CMK (cell line): Measurements from ENCODE around the gene BTBD3.

ENCODE experiments used
- DNase-seq: peaks from one replicate; pipeline ENCODE4 v3.0.0-alpha.2; 2010; ENCODE audit warnings: low read depth

BTBD3 gene

DNA sequence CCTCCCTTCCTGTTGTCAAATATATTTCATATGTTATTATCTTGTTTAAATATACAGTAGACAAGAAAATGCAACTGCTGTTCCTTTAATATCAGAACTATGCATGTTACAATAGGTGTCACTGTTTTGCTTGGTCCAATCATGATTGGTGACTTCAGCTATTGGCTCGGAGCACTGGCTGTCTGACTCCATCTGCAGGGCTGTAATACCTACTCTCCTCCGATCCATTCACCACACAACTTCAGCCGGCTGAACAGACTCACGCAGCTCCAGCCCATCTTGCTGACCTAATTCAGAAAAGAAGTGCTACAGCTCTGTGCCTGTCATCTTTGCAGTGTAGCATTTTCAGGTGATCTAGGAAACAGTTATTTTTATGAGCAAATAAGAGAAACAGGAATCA, at the start of gene BTBD3:
Gene BTBD3, plus strand, starts transcription at position 231 of the 400 bp plus-strand sequence. CDS start 383 bp downstream, outside the sequence.
- no peak for DNase-seq

DNA sequence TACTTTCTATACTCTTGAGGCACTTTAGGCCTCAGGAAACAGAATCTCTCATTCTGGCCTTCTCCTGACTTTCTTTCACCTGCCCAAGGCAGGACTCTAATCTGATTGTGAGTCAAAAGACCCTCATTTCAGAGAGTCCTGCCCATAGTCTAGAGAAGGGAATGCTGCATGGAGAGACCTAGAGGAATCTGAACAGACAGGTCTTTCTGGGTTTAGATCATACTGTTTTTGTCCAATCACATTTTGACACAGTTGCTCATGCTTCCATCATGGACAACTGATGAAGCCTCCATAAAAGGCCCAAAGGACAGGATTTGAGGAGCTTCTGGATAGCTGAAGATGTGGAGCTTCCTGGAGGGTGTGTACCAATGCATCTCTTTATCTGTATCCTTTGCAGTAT, 48.1 kb upstream of the BTBD3 start:
- DNase-seq: no peak

DNA sequence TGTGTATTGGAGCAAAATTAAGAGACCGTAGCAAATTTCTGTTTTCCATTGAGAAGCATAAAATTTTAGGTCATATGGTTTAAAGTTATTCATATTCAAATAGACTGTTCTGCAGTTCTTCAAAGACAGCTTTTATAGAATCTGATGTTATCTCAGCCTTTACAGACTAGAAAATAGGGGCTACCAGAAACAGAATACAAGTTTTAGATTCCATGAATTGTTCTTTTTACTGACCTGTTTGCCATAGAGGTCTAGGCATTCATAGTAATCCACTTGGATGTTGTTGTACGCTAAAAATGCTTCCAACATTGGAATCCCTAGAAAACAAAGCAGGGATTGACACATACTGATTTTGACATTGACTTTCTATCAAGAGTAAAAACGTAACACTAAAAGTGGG, 47.3 kb upstream of the BTBD3 start:
- DNase-seq: no peak

DNA sequence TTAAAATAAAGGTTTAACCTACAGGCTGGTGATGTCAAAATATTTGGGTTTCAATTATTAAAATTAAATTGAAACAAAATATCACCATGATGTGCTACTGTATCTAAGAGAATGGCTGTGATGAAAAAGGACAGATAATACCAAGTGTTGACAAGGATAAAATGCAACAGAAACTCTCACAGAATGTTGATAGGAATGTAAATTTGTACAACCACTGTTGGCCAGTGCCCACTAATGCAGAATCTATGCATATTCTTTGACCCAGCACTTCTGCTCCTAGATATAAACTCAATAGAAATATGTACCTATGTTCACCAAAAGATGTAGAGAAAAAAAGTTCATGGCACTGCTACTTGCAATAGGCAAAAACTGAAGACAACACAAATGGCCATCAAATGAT, 41.1 kb upstream of the BTBD3 start:
- DNase-seq: no peak

DNA sequence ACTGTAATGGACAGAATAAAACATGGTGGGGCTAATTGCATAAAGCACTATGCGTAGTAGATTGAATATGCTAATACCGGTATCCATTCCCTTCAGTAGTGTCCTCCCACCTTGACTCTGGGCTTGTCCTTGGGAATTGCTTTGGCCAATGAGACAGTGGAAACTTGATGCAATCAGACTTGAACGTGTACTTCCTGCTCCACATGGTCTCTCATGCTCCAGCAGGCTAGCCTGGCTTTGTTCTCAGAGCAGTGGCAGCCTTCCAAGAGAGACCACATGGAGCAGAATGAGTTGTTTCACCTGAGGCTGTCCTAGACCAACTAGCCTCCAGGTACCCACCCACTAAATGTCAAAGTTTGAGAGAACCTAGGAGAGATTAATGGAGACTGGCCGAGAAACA, 37.0 kb upstream of the BTBD3 start:
- no peak for DNase-seq

DNA sequence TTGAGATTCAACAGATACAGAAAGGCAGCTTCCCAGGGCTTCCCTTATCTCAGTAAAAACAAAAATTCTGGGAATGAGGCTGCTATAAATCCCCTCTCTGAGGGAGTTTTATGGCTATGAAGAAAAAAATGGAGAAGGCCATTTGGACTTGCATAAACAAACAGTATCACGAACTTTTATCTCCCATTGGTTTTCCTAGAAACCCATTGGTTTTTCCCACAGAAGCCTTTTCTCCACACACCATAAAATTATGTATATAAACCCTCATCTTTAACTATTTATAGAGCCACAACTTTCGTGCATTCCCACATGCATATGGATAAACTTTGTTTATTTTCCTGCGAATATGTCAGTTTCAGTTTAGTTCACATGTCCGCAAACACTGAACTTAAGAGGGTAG, 36.2 kb upstream of the BTBD3 start:
- no peak for DNase-seq

DNA sequence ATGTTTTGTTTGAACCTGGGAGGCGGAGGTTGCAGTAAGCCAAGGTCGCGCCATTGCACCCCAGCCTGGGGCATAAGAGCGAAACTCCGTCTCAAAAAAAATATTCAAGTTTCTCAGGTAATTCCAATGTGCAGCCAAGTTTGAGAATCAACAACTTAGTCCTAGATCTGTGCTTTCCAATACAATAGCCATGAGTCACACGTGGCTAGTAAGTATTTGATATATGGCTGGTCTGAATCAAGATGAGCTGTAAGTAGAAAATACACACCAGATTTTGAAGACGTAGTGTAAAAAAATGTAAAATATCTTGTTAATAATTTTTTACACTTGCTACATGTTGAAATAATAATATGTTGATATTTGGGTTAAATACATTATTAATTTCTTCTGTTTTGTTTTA, 35.0 kb upstream of the BTBD3 start:
- DNase-seq: no peak

DNA sequence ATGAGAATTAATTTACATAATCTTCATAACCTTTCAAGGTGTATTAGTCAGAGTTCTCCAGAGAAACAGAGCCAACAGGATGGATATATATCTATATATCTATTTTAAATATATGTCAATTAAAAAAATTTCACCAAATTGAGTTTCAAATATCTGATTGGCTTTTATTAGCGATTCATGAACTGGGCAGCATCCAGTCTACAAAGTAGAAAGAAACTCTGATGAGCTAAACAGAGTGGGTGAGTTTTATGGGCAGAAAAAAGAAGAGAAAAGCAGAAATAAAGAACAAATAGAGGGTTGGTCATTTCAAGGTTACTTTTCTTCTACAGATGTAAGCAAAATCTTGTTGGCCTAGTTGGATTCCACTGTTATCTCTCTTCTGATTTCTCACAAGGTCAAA, 29.0 kb upstream of the BTBD3 start:
- DNase-seq: no peak

DNA sequence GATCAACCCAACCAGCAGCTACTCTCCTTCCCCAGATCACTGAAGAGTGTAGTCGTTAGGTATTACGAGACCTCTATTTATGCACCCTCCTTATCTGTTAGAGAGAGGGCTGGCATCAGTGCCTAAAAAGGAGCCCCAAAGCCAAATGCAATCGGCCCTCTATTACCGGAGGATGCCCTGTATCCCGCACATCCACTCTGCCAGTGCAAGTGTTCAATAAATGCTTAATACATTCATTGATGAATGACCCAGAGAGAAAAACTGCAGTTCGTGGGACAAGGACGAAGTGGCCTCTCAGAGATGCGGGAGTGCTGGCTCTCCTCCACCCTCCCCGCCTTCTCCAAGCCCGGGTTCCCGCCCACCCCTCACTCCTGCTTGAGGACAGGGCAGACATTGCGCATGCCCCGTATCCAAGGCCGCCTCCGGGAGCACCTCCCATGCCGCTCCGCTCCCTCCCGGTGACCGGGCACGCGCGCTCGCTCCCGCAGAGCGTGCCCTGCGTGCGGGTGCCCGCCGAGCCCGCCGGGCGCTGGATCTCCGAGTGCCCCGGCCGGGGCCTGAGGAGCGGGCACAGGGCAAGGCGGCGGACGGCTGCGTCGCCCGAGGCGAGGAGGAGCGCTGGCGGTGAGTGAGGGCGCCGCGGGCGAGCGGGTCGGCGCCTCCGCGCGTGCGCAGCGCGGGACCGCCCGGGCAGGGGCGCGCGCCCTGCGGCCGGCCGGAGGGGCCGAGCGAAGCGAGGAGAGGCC, 27.2 kb upstream of the BTBD3 start:
- peak; percentile 85 for DNase-seq

DNA sequence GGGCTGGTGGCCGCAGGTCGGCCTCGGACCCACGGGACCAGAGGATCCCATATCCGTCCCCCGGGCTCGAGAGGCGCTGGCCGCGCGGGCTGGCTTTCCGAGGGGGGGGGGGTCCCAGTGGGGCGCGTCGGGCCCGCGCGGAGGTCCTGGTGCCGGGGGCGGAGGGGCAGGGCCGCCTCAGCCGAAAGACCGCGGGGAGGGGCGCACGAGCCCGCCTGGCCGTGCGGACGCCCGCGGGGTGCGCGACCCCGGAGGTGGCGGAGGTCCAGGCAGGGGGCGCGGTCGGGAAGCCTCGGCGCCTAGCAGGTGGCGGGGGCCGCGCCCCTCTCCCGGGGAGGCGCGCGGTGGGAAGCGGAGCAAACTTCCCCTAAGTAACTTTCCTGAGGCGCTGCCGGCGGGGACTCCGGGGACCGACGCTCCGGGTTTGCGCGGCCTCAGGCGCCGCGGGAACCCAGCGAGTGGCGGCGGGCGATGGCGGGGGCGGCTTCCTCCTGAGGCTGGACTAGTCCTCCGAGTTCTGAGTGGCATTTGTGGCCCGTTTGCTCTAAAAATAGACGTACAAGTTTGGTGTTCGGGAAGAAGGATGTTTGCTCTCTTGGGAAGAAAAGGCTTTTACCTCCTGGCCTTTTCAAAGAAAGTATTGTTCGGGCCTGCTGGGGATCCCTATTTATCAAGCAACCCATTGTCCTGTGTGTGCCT, 26.5 kb upstream of the BTBD3 start:
- DNase-seq: peak; percentile 31

DNA sequence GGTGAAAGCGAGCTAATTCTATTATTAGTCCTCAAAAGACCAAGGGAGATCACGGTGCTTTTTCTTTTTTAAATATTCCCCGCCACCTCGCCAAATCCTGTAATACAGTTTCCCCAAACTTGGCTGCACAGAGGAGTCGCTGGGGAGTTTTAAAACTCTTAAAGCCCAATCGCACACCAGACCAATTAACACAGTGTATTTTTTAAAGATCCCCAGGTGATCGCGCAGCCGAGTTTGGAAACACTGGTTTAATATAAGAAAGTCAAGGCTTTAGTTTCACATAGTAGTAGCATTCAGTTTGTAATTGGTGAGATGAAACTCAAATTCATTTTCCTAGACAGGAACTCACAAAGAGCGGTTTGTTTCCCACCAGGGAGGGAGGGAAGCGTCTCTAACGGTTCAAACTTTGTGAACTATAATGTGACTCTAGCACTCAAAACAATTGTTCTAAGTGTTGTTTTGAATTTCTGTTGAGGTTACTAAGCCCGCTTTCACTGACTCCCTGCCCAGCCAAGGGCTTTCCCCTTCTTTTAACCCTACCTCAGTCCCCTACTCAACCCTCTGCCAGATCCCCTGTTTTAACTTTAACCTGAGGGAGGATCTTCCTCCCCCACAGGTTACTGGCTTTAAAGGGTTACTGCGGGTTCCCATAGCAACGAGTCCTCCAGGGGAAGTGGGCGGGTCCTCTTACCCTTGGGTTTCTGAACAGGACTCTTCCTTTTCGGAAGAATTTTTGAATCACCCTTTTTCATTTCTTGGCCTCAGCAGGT, 25.7 kb upstream of the BTBD3 start:
- peak; percentile 54 for DNase-seq

DNA sequence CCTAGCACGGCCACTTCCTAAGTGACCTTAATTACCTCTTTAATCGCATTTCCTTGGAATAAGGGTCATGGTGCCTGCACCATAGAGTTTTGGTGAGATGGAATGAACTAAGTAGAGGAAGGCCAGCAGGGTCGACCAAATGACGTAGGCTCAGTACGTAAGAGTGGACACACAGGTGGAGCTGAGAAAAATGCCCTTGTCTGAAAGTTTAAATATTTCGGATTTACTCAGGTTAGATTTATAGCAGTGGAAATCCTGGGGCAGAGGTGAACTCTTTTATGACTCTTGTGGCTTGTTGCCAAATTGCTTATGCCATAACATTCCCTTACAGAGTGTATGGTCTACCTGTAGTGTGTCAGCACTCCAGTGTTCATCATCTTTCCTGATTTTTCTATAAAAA, 23.6 kb upstream of the BTBD3 start:
- DNase-seq: no peak

DNA sequence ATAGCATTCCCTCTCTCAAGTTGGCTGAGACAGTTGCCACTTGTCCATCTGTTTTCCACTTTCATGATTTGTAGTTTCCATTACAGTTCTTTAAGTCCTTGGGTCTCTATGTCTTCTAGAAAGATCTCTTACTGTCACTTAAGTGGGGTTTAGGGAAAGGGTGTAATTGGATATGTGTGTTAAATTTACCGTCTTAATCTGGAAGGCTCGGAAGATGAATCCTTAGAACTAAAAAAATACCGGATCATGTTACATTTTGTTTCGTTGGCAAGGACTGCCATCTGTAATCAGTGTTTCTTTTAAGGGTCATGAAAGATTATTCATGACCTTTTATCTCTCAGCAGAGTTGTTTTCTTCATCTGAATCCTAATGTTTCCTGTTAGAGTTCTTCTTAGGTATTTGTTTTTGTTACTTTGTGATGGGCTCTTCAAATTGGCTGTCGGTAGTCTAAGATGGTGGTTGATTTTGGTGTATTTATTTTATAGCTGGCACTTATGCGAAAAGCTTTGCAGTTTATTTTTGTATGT, 21.8 kb upstream of the BTBD3 start:
- no peak for DNase-seq

DNA sequence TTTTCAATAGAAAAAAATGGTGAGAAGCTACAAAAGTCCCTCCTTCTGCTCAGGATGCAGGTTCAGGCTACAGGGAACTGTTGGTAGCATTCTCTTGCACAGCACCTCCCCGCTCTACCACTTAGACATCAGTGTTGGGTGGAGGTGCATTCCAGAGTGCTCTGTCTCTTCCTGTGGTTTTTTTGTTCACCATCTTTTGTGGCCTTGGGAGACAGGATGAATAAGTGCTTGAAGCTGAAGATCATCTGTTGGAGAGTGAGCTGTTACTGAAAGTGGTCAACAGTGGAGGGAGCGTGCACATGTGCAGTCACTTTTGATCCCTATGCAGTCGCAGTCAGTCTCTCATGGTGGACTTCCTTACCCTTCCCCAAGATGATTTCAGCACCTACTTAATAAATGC, 16.6 kb upstream of the BTBD3 start:
- no peak for DNase-seq

DNA sequence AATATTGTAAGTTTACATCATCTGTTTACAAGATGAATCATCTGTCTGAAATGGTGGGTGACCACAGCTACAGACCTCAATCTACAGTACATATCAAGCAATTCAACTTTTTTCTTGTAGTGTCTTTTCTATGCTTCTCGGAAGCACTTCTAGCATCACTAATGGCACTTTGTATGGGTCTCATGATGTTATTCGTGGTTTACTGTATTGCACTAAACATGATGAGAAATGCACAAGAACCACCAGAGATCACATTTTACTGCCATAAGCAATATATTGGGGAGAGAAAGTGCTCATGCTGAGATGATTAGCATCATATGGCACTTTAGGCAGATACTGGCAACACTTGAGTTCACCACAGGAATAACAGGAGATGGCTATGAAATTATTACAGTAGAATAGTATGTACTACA, 15.4 kb upstream of the BTBD3 start:
- DNase-seq: no peak

DNA sequence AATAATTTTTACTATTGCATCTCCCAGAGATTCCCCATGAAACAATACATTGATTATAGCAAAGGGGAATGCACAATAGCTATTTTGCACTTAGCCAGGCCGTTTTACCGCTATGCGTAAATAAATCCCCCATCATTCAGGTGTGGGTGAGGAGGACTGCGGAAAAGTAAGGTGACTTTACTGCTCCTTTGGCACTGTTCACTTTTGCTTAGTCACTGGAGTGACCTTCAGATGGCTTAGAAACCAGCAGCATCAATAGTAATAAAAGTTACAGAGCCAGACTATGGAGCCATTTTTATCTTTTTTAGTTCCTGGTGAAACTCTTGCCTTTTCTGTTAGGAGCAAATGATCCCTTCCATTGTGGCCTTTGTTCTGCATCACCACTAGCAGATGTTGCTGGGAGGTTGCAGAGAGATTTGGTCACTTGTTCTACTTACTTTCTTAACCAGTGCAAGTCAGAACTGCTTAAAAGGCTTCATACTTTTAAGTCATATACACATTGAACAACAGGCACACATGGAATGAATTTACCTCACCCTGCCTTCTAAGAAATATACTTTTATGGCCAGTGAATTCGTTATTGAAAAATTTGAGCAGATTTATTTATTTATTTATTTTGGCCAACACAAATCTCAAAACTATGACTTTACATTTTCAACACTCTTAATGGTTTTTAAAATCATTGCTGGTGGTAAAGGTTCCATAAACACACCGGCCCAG, 12.1 kb upstream of the BTBD3 start:
- no peak for DNase-seq

DNA sequence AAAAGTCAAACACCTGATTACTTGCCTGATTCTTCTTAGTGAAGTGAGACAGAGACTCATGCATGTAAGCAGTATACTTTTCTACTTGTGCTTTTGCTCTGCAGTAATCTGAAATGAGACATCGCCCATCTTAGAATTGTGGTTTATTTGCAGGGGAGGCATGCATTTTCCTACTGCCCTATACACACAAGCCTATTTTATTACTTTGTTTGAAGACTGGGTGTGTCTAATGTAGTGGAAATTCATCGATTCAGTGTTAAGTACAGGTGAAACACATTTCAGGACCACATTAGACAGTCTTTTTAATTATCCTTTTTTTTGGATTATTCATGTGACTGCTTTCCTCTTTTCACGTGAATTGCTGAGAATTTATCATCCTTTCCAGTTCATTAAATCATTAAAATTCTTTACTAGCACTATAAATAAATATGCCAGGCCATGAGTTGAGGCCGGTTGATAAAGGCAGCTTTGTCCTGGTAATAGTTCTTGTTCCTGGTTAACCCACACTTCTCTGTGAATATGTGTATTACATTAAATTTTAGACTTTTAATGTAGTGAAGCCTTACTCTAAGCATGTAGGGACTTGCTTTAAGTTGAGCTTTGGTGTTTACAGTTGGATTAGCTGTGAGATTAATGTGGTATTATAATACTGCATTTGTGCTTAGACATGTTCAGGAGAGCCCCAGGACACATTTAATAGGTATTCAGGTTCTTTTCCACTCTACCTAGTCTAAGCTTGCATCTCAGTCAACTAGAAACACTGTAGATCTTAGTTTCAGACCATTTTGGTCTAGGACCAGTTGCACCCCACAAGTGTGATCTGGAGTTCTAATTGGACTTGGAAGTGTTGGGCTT, 10.8 kb upstream of the BTBD3 start:
- no peak for DNase-seq

DNA sequence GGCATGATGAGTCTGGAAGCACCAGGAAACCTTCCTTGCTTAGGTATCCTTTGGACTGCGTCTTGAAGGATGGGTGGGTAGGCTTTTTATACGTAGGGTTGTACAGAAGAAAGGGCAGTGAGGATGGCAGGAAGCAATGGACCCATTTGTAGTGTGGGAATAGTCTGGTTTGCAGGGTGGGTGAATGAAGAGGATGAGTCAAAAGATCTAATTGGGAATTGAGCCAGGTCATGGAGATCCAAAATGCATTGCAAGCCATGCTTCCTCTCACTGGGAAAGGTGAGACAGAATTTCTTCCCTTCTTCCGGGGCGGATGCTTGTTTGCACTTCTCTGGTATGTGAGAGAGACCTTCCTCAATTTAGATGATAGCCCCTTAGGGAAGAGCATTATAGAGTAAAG, 10.1 kb upstream of the BTBD3 start:
- no peak for DNase-seq

DNA sequence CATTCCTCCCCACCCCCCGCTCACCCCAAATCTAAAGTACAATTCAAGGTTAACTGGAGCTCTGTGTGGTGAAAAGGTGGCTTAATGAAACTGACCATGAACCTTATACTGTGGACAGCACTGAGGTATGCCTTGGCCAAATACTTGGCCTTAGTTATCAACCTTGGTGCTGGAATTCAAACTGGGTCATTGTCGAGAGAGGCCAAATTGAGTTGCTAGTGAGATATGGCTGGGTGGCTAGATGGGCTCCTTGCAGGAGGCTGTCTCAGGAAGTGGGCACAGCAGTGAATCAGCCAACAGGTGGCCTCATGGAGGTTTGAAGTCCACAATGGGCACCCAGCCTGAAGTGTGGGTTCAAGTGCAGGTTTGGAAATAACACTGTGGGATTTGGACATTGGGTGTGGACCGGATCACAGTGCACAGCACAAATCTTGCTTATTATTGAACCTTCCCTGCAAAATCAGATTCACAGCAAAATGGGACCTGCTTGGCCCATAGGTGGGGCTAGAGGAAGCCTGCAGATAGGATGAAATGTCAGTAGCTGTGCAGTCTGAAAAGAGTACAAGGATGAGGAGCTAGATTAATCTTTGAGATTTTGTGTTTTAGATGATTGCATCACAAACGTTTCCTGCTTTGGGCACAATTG, 5.6 kb upstream of the BTBD3 start:
- DNase-seq: no peak

DNA sequence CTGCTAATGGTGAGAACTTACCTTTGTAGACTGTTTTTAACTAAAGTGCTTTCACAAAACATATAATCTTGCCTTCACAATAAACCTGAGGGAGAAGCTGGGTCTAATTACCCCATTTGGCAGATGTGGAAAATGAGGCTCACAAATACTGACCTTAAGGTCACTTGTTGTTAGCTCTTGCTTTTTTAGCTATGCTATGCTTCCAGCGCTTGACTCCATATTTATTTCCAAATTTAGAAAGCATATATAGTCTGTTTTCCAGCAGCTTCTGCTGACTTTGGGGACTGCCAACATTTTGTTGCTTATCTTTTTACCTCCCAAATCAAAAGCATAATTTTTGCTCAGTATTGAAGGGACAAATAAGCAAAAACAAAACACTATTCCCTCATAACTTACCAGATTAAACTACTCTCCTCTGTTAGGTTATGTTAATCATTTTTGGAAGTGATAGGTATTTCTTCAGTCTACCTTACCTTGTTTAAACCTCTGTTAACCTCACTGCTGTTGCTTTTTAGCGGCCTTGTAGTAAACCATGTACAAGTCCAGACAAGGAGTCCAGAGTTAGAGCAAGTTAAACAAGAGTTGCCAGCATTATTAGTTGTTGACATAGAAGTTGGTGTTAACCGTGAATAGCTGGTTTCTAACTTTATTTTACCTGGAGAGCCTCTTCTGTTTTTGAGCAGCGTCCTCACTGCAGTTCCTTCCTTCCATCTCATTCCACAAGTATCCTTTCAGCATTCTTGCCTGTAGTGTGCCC, 4.9 kb upstream of the BTBD3 start:
- DNase-seq: no peak
